Measurements from ENCODE around the gene GPANK1. TPM values are rescaled to one million over a fixed set of nuclear protein-coding genes. Genes with fewer than 3 reads are reported as not detected.
A peak's percentile ranks its signal among the peaks of the same experiment; 100 is the strongest.

Gene GPANK1
- total RNA-seq, 1 donor from 2014 or later: 12.0 TPM

GRCh38 chr6:31658158-31658688 lies 6.6 kb downstream of the GPANK1 start:
- Mint-ChIP-seq H3K9me3 (ENCODE audit: low read depth) (no peaks in the 10 kb centered on the region), H3K4me3 (ENCODE audit: unreplicated experiment) (peak overlapping the region; percentile 15), H3K27ac (ENCODE audit: unreplicated experiment) (peak overlapping the region; percentile 70), H3K27me3 (ENCODE audit: low read depth) (no peaks in the 10 kb centered on the region), H3K4me1 (ENCODE audit: low read depth) (peaks cover 50% of the 10 kb centered on the region), H3K36me3 (ENCODE audit: low read depth) (peaks cover 2% of the 10 kb centered on the region)
- TF ChIP-seq CTCF (IDR thresholded peaks at IDR 0.05): no peak
- no peak for DNase-seq (ENCODE audit: low spot score)

- DNase-seq (ENCODE audit: low spot score): no peak
- peak overlapping the region; percentile 70 for H3K27ac Mint-ChIP-seq (ENCODE audit: unreplicated experiment)
- H3K4me3 Mint-ChIP-seq (ENCODE audit: unreplicated experiment): no peak overlapping the region
- no peaks in the 10 kb centered on the region for H3K9me3 Mint-ChIP-seq (ENCODE audit: low read depth)
- no peak for TF ChIP-seq CTCF (IDR thresholded peaks at IDR 0.05)
- H3K4me1 Mint-ChIP-seq (ENCODE audit: low read depth): peaks cover 51% of the 10 kb centered on the region
- H3K36me3 Mint-ChIP-seq (ENCODE audit: low read depth): peaks cover 2% of the 10 kb centered on the region
- no peaks in the 10 kb centered on the region for H3K27me3 Mint-ChIP-seq (ENCODE audit: low read depth)
Observed at GRCh38 chr6:31657406-31658157, 7.2 kb downstream of the GPANK1 start.

- Mint-ChIP-seq H3K4me3 (ENCODE audit: unreplicated experiment) (no peak within 1 kb of the TSS), H3K4me1 (ENCODE audit: low read depth) (peaks cover 49% of the 10 kb centered on the region), H3K27ac (ENCODE audit: unreplicated experiment) (no peak within 1 kb of the TSS), H3K36me3 (ENCODE audit: low read depth) (peaks cover 4% of the 10 kb centered on the region), H3K9me3 (ENCODE audit: low read depth) (no peaks in the 10 kb centered on the region), H3K27me3 (ENCODE audit: low read depth) (no peaks in the 10 kb centered on the region)
- DNase-seq (ENCODE audit: low spot score): no peak
- TF ChIP-seq CTCF (IDR thresholded peaks at IDR 0.05): no peak
Observed at GRCh38 chr6:31655349-31656237, 9.2 kb downstream of the GPANK1 start, which contains the start of gene APOM. Gene APOM, plus strand, starts transcription at chr6:31655894. Its CDS starts 73 bp downstream, at chr6:31655967.

GRCh38 chr6:31654574-31655348 lies 10.0 kb downstream of the GPANK1 start:
- no peak for TF ChIP-seq CTCF (IDR thresholded peaks at IDR 0.05)
- H3K36me3 Mint-ChIP-seq (ENCODE audit: low read depth): peaks cover 4% of the 10 kb centered on the region
- H3K27me3 Mint-ChIP-seq (ENCODE audit: low read depth): no peaks in the 10 kb centered on the region
- peaks cover 48% of the 10 kb centered on the region for H3K4me1 Mint-ChIP-seq (ENCODE audit: low read depth)
- no peaks in the 10 kb centered on the region for H3K9me3 Mint-ChIP-seq (ENCODE audit: low read depth)
- no peak for DNase-seq (ENCODE audit: low spot score)
- no peak overlapping the region for H3K4me3 Mint-ChIP-seq (ENCODE audit: unreplicated experiment)
- peak overlapping the region; percentile 32 for H3K27ac Mint-ChIP-seq (ENCODE audit: unreplicated experiment)
